H1 (cell line): ENCODE measurements around the gene GAS7. TPM values are rescaled to one million over a fixed set of nuclear protein-coding genes. Genes with fewer than 3 reads are reported as not detected.

Experiments
- CTCF ChIA-PET: fragments of 300-600 bp; sonication (Branson Sonifier 250); formaldehyde crosslinking; loops from one replicate; lab custom pipeline; 2021; ENCODE audit not compliant: partially characterized antibody; lab: Charles Lee
- POLR2A ChIA-PET: fragments of 300-600 bp; sonication (Branson Sonifier 250); formaldehyde crosslinking; loops from one replicate; lab custom pipeline; 2021; ENCODE audit warnings: inconsistent platforms; ENCODE audit not compliant: partially characterized antibody; lab: Charles Lee
- DNase-seq, 2 experiments: peaks; one replicate each; pipeline versions ENCODE4 v3.0.0 to v3.0.0-alpha.2; 2010 to 2022; ENCODE audit warnings: low spot score in 2 of 2, low read depth in 1 of 2, mixed read lengths in 1 of 2
- FAIRE-seq: peaks from 2 replicates; lab custom pipeline; 2011; peaks lifted over from hg19 to GRCh38; lab: Jason Lieb, UNC
- H2AFZ ChIP-seq: 2 replicates; pipeline ENCODE4 v1.8.1; 2012; ENCODE audit warnings: low read length, inconsistent platforms
- H2AK5ac ChIP-seq: 2 replicates; pipeline ENCODE4 v1.6.1; 2013; ENCODE audit warnings: low read depth, low read length
- H2BK120ac ChIP-seq: replicated peaks from 2 replicates; pipeline ENCODE3; 2013; ENCODE audit warnings: low read depth, low read length, inconsistent platforms
- H2BK12ac ChIP-seq: 2 replicates; pipeline ENCODE4 v1.6.1; 2013; ENCODE audit warnings: low read depth, low read length
- H2BK15ac ChIP-seq: 2 replicates; pipeline ENCODE4 v1.6.1; 2013; ENCODE audit warnings: low read length
- H2BK20ac ChIP-seq: 2 replicates; pipeline ENCODE4 v1.6.1; 2013; ENCODE audit warnings: low read length
- H2BK5ac ChIP-seq: 2 replicates; pipeline ENCODE4 v1.6.1; 2013; ENCODE audit warnings: low read depth, low read length
- H3K14ac ChIP-seq: 2 replicates; pipeline ENCODE4 v1.6.1; 2013; ENCODE audit warnings: inconsistent platforms; ENCODE audit not compliant: insufficient read length
- H3K18ac ChIP-seq: 2 replicates; pipeline ENCODE4 v1.6.1; 2013; ENCODE audit warnings: low read length; ENCODE audit errors: extremely low read depth
- H3K23ac ChIP-seq: 2 replicates; pipeline ENCODE4 v1.6.1; 2013; ENCODE audit warnings: inconsistent platforms; ENCODE audit not compliant: insufficient read length
- H3K23me2 ChIP-seq: 2 replicates; pipeline ENCODE4 v1.6.1; 2013; ENCODE audit warnings: low read depth, low read length
- H3K27ac ChIP-seq: 2 replicates; pipeline ENCODE4 v1.6.1; 2011; ENCODE audit warnings: low read depth, low read length, inconsistent platforms
- H3K27me3 ChIP-seq, 4 experiments: replicated peaks in 1 of 4; 1 replicate in 1 of 4; 2 replicates in 3 of 4; pipeline versions ENCODE4 v1.6.1 to v1.8.1; 2011 to 2013; ENCODE audit warnings: low read length in 3 of 4, mild to moderate bottlenecking in 3 of 4, inconsistent platforms in 2 of 4, mixed read lengths in 2 of 4, moderate library complexity in 1 of 4; ENCODE audit not compliant: control insufficient read depth in 3 of 4, insufficient read depth in 3 of 4; ENCODE audit errors: extremely low read depth in 1 of 4
- H3K36me3 ChIP-seq, 4 experiments: 2 replicates each; pipeline versions ENCODE4 v1.6.1 to v1.8.1; 2011 to 2013; ENCODE audit warnings: mild to moderate bottlenecking in 4 of 4, low read length in 3 of 4, moderate library complexity in 2 of 4, control low read depth in 1 of 4, inconsistent platforms in 1 of 4; ENCODE audit not compliant: insufficient read depth in 4 of 4, control insufficient read depth in 2 of 4
- H3K4ac ChIP-seq: replicated peaks from 2 replicates; pipeline ENCODE3; 2013; ENCODE audit warnings: low read length, low read depth, mixed read lengths, inconsistent platforms; ENCODE audit not compliant: insufficient read length
- H3K4me1 ChIP-seq, 4 experiments: replicated peaks in 1 of 4; 1 replicate in 1 of 4; 2 replicates in 3 of 4; pipeline versions ENCODE4 v1.6.1 to v1.8.1; 2011 to 2013; ENCODE audit warnings: low read length in 3 of 4, inconsistent platforms in 2 of 4, mixed read lengths in 1 of 4; ENCODE audit not compliant: insufficient read depth in 4 of 4, control insufficient read depth in 3 of 4
- H3K4me2 ChIP-seq, 2 experiments: 2 replicates each; pipeline versions ENCODE4 v1.6.1 to v1.8.1; 2011 to 2013; ENCODE audit warnings: low read depth in 2 of 2, low read length in 2 of 2, control low read depth in 1 of 2, inconsistent platforms in 1 of 2, mild to moderate bottlenecking in 1 of 2; ENCODE audit not compliant: insufficient read depth in 1 of 2
- H3K4me3 ChIP-seq, 4 experiments: fragments of 200-600, 300-600 bp in 1 of 4; sonication (generic), shearing (Covaris generic), sonication (Bioruptor Twin) in 1 of 4; 2 replicates each; pipeline versions ENCODE4 v1.5.1 to v1.8.1; 2011 to 2016; ENCODE audit warnings: low read length in 4 of 4, low read depth in 3 of 4, control low read depth in 2 of 4, inconsistent platforms in 2 of 4, mild to moderate bottlenecking in 2 of 4, mixed read lengths in 1 of 4, moderate library complexity in 1 of 4; ENCODE audit not compliant: insufficient read depth in 2 of 4; ENCODE audit errors: extremely low read depth in 1 of 4
- H3K56ac ChIP-seq: replicated peaks from 2 replicates; pipeline ENCODE3; 2013; ENCODE audit warnings: low read depth, mild to moderate bottlenecking, mixed read lengths, low read length, inconsistent platforms; ENCODE audit not compliant: insufficient read length
- H3K79me1 ChIP-seq: 2 replicates; pipeline ENCODE4 v1.6.1; 2013; ENCODE audit warnings: low read depth, low read length, control low read depth
- H3K79me2 ChIP-seq, 2 experiments: 2 replicates each; pipeline versions ENCODE4 v1.6.1 to v1.8.1; 2012 to 2013; ENCODE audit warnings: low read length in 2 of 2, mild to moderate bottlenecking in 2 of 2, inconsistent platforms in 1 of 2; ENCODE audit not compliant: insufficient read depth in 2 of 2, control insufficient read depth in 1 of 2
- H3K9ac ChIP-seq, 4 experiments: replicated peaks in 1 of 4; 1 replicate in 1 of 4; 2 replicates in 3 of 4; pipeline versions ENCODE4 v1.6.1 to v1.8.1; 2011 to 2013; ENCODE audit warnings: low read depth in 3 of 4, low read length in 3 of 4, control low read depth in 2 of 4, mild to moderate bottlenecking in 2 of 4, moderate library complexity in 2 of 4, inconsistent platforms in 1 of 4; ENCODE audit errors: extremely low read depth in 1 of 4
- H3K9me3 ChIP-seq, 2 experiments: 2 replicates each; pipeline versions ENCODE4 v1.6.1 to v1.8.1; 2012 to 2013; ENCODE audit warnings: mild to moderate bottlenecking in 2 of 2, moderate library complexity in 2 of 2, control low read depth in 1 of 2, inconsistent platforms in 1 of 2, low read depth in 1 of 2, low read length in 1 of 2, mixed read lengths in 1 of 2; ENCODE audit not compliant: insufficient read depth in 2 of 2
- H4K20me1 ChIP-seq, 2 experiments: replicated peaks in 1 of 2; 2 replicates each; pipeline versions ENCODE3 to v1.8.1; 2011 to 2013; ENCODE audit warnings: inconsistent platforms in 2 of 2, low read length in 2 of 2, mild to moderate bottlenecking in 1 of 2; ENCODE audit not compliant: insufficient read depth in 2 of 2, control insufficient read depth in 1 of 2
- H4K5ac ChIP-seq: 2 replicates; pipeline ENCODE4 v1.6.1; 2013; ENCODE audit warnings: low read length, low read depth, mixed read lengths, inconsistent platforms; ENCODE audit not compliant: insufficient read length
- H4K8ac ChIP-seq: 2 replicates; pipeline ENCODE4 v1.8.0; 2013; ENCODE audit warnings: mild to moderate bottlenecking, moderate library complexity, low read length, inconsistent platforms; ENCODE audit not compliant: insufficient read depth; ENCODE audit errors: extremely low read depth
- H4K91ac ChIP-seq: replicated peaks from 2 replicates; pipeline ENCODE3; 2013; ENCODE audit warnings: low read length, mixed read lengths, inconsistent platforms; ENCODE audit not compliant: insufficient read length
- BACH1 ChIP-seq: IDR thresholded peaks from 2 replicates; pipeline ENCODE4 v1.6.1; 2012; ENCODE audit warnings: low read length, improper control_type of control experiment
- CHD2 ChIP-seq: IDR thresholded peaks from 2 replicates; pipeline ENCODE4 v1.6.1; 2012; ENCODE audit warnings: low read length, improper control_type of control experiment
- CREB1 ChIP-seq: IDR thresholded peaks from 2 replicates; pipeline ENCODE4 v1.6.1; 2012; ENCODE audit warnings: inconsistent platforms
- CTBP2 ChIP-seq: IDR thresholded peaks from 2 replicates; pipeline ENCODE4 v1.7.0; 2011; ENCODE audit warnings: borderline replicate concordance, mild to moderate bottlenecking, moderate library complexity, mixed read lengths, low read length; ENCODE audit not compliant: insufficient read depth, insufficient read length
- E2F6 ChIP-seq: IDR thresholded peaks from 2 replicates; pipeline ENCODE4 v1.6.1; 2012; ENCODE audit warnings: inconsistent platforms
- FOSL1 ChIP-seq: IDR thresholded peaks from 2 replicates; pipeline ENCODE4 v1.6.1; 2011; ENCODE audit warnings: mild to moderate bottlenecking, low read depth, low read length, moderate library complexity; ENCODE audit not compliant: insufficient read depth
- JUND ChIP-seq: IDR thresholded peaks from 2 replicates; pipeline ENCODE4 v1.6.1; 2011; ENCODE audit warnings: mild to moderate bottlenecking, improper control_type of control experiment, low read length
- KDM5A ChIP-seq: fragments of 200-600 bp; IDR thresholded peaks from 2 replicates; pipeline ENCODE4 v1.7.1; 2012; ENCODE audit warnings: mild to moderate bottlenecking, low read length, inconsistent platforms, mixed read lengths
- MAFK ChIP-seq: IDR thresholded peaks from 2 replicates; pipeline ENCODE4 v1.6.1; 2012; ENCODE audit warnings: low read depth, mild to moderate bottlenecking, improper control_type of control experiment, low read length
- RFX5 ChIP-seq: IDR thresholded peaks from 2 replicates; pipeline ENCODE4 v1.6.1; 2011; ENCODE audit warnings: low read depth, low read length, improper control_type of control experiment, borderline replicate concordance
- SIRT6 ChIP-seq: IDR thresholded peaks from one replicate; pipeline ENCODE4 v1.7.1; 2012; ENCODE audit warnings: low read length, inconsistent platforms
- SP4 ChIP-seq: IDR thresholded peaks from 2 replicates; pipeline ENCODE4 v1.6.1; 2012; ENCODE audit warnings: low read length, inconsistent platforms
- TAF7 ChIP-seq: optimal IDR thresholded peaks from 2 replicates; pipeline ENCODE3; 2011; ENCODE audit warnings: low read depth, mild to moderate bottlenecking, inconsistent platforms, low read length, moderate library complexity, borderline replicate concordance
- ZNF274 ChIP-seq: IDR thresholded peaks from 2 replicates; pipeline ENCODE4 v1.7.0; 2012; ENCODE audit warnings: low read length, borderline replicate concordance; ENCODE audit errors: extremely low read depth
- WGBS, 2 experiments: shearing (Covaris generic) in 1 of 2; methylation state at CpG; one replicate each; pipeline versions ENCODE4 v1.1.6 to v1.1.7; 2013 to 2015; ENCODE audit warnings: low lambda C conversion rate in 2 of 2, mixed read lengths in 2 of 2, inconsistent platforms in 1 of 2, low coverage in 1 of 2, missing lambda C conversion rate in 1 of 2; ENCODE audit not compliant: insufficient replicate concordance in 2 of 2, insufficient coverage in 1 of 2, insufficient read length in 1 of 2; ENCODE audit errors: extremely low coverage in 1 of 2, missing lambda C conversion rate in 1 of 2; 5-methylcytosine and 5-hydroxymethylcytosine counted together
- polyA plus RNA-seq, 7 experiments: library from polyadenylated mRNA; depleted of rRNA in 3 of 7; stranded (reverse) in 5 of 7; unstranded in 2 of 7; fragments of >200 nt in 5 of 7; fragments of 200-250 nt in 2 of 7; gene quantifications; 1 replicate in 5 of 7; 2 replicates in 1 of 7; 4 replicates in 1 of 7; pipeline versions ENCODE4 v1.2.1 to v1.2.3, GENCODE V29; 2011 to 2013; ENCODE audit warnings: missing spikeins in 2 of 7, mixed read lengths in 2 of 7
- total RNA-seq: library from RNA; stranded (reverse); fragmentation: NEBNext Ultra II Directional; extraction: Animal tissue kit (Norgen Biotek cat#: 25700); gene quantifications from 2 replicates; pipeline ENCODE4 v1.2.1, GENCODE V29; 2021

GAS7 gene
- total and polyA plus RNA-seq, 2 of the 8 experiments (the other 6 are each of a cell fraction or from before 2014, with no cell fraction given): 5.0 to 14.5 TPM

- no peak overlapping the region for H3K23ac ChIP-seq
- H3K4ac ChIP-seq: no peak overlapping the region
- H2BK5ac ChIP-seq: no peak overlapping the region
- H2BK12ac ChIP-seq: no peak overlapping the region
- no peak overlapping the region for H2AFZ ChIP-seq
- no peaks in the 10 kb centered on the region for H4K20me1 ChIP-seq
- FAIRE-seq (no peak), DNase-seq (no peak)
- ChIA-PET CTCF (interaction anchor here (0.9 to 1.2 kb wide), 5 partner anchors 29 to 157 kb away, joined by 3 to 4 read pairs (median 3); no protein-coding TSS in a partner anchor), POLR2A (no interaction called here)
- H2BK120ac ChIP-seq: no peak overlapping the region
- no peaks in the 10 kb centered on the region for H3K27me3 ChIP-seq
- H3K14ac ChIP-seq: no peak overlapping the region
- H3K18ac ChIP-seq: no peak overlapping the region; the same call in 1 of the 2 replicates
- H3K23me2 ChIP-seq: no peaks in the 10 kb centered on the region
- WGBS, 2 experiments: 85% methylated on average over 4 of the region's 4 CpGs; no CpG with 5 or more reads in 1 of the 2 experiments
- no peak overlapping the region; the same call in 1 of the 2 replicates for H3K27ac ChIP-seq
- no peaks in the 10 kb centered on the region for H3K36me3 ChIP-seq
- no peaks in the 10 kb centered on the region for H3K79me1 ChIP-seq
- no peak overlapping the region for H3K9ac ChIP-seq
- no peak overlapping the region for H2AK5ac ChIP-seq
- H3K4me3 ChIP-seq: no peak overlapping the region
- H2BK20ac ChIP-seq: no peak overlapping the region
- TF ChIP-seq ZNF274 (no peak), CHD2 (no peak), RFX5 (no peak), FOSL1 (no peak), MAFK (no peak), SIRT6 (no peak), BACH1 (no peak), E2F6 (no peak), CTBP2 (no peak), KDM5A (no peak), JUND (no peak), SP4 (no peak), TAF7 (no peak), CREB1 (no peak)
- H4K8ac ChIP-seq: no peak overlapping the region
- H3K56ac ChIP-seq: no peak overlapping the region
- no peaks in the 10 kb centered on the region for H3K79me2 ChIP-seq
- H2BK15ac ChIP-seq: no peak overlapping the region; the same call in 1 of the 2 replicates
- no peak overlapping the region for H4K5ac ChIP-seq
- H3K4me1 ChIP-seq: peaks cover 2 to 27% (median 16%) of the 10 kb centered on the region in 4 experiments
- H4K91ac ChIP-seq: no peak overlapping the region
- H3K9me3 ChIP-seq: no peaks in the 10 kb centered on the region
- H3K4me2 ChIP-seq: no peak overlapping the region
These were observed 82.9 kb downstream of the GAS7 start for GRCh38 chr17:10115536-10115932.
